ENCODE data around the gene KHDC4. TPM values are rescaled to one million over a fixed set of nuclear protein-coding genes. Genes with fewer than 3 reads are reported as not detected.

The KHDC4 gene
- total RNA-seq, 2 experiments from 2014 or later: 56.6 to 60.8 TPM

GRCh38 chr1:155884031-155884960 lies 49.9 kb downstream of the KHDC4 start:
- intact Hi-C loops (cut with DNase I, micrococcal nuclease): no loop called here
- Mint-ChIP-seq H3K4me1 (ENCODE audit: low read depth) (no peaks in the 10 kb centered on the region), H3K36me3 (ENCODE audit: low read depth) (no peaks in the 10 kb centered on the region), H3K27me3 (no peaks in the 10 kb centered on the region), H3K4me3 (no peak overlapping the region), H3K9me3 (no peaks in the 10 kb centered on the region), H3K27ac (no peak overlapping the region)
- TF ChIP-seq CTCF (IDR thresholded peaks at IDR 0.05): no peak
- Histone ChIP-seq H3K27ac (ENCODE audit: low read depth in 1 of 2, low read length in 2 of 2) (no peak overlapping the region), H3K36me3 (ENCODE audit: insufficient read depth, low read length) (peaks cover 12% of the 10 kb centered on the region), H3K27me3 (ENCODE audit: control insufficient read depth in 1 of 2, insufficient read depth in 2 of 2, low read length in 2 of 2) (no peaks in the 10 kb centered on the region), H3K4me1 (ENCODE audit: insufficient read depth, low read length) (no peaks in the 10 kb centered on the region), H3K4me3 (ENCODE audit: low read length) (no peak overlapping the region), H3K9me3 (ENCODE audit: control insufficient read depth in 1 of 2, insufficient read depth in 1 of 2, low read length in 2 of 2) (no peaks in the 10 kb centered on the region)
- ChIA-PET CTCF (interaction anchor here (1.0 kb wide), 1 partner anchor 15 kb away, joined by 5 read pairs; no protein-coding TSS in a partner anchor), POLR2A (no interaction called here)
- DNase-seq (no peak), ATAC-seq (ENCODE audit: poor library complexity) (no peak)

- no peaks in the 10 kb centered on the region for H3K27me3 ChIP-seq (ENCODE audit: control insufficient read depth in 1 of 2, insufficient read depth in 2 of 2, low read length in 2 of 2)
- CTCF ChIA-PET: no interaction called here
- H3K4me1 Mint-ChIP-seq (ENCODE audit: low read depth): no peaks in the 10 kb centered on the region
Measured at GRCh38 chr1:155882766-155883165, 51.4 kb downstream of the KHDC4 start.

GRCh38 chr1:155882235-155882634 lies 52.0 kb downstream of the KHDC4 start:
- ChIA-PET CTCF (no interaction called here), POLR2A (no interaction called here)
- H3K27me3 Mint-ChIP-seq: no peaks in the 10 kb centered on the region
- Histone ChIP-seq H3K27ac (ENCODE audit: low read depth in 1 of 2, low read length in 2 of 2) (no peak overlapping the region), H3K36me3 (ENCODE audit: insufficient read depth, low read length) (peaks cover 12% of the 10 kb centered on the region), H3K4me1 (ENCODE audit: insufficient read depth, low read length) (no peaks in the 10 kb centered on the region), H3K27me3 (ENCODE audit: control insufficient read depth in 1 of 2, insufficient read depth in 2 of 2, low read length in 2 of 2) (no peaks in the 10 kb centered on the region), H3K4me3 (ENCODE audit: low read length) (no peak overlapping the region), H3K9me3 (ENCODE audit: control insufficient read depth in 1 of 2, insufficient read depth in 1 of 2, low read length in 2 of 2) (no peaks in the 10 kb centered on the region)
- H3K36me3 Mint-ChIP-seq (ENCODE audit: low read depth): no peaks in the 10 kb centered on the region
- no peak overlapping the region for H3K27ac Mint-ChIP-seq
- intact Hi-C loops (cut with DNase I, micrococcal nuclease): no loop called here
- DNase-seq (no peak), ATAC-seq (ENCODE audit: poor library complexity) (no peak)
- no peaks in the 10 kb centered on the region for H3K9me3 Mint-ChIP-seq
- no peaks in the 10 kb centered on the region for H3K4me1 Mint-ChIP-seq (ENCODE audit: low read depth)
- no peak overlapping the region for H3K4me3 Mint-ChIP-seq
- TF ChIP-seq CTCF (IDR thresholded peaks at IDR 0.05): no peak

More at GRCh38 chr1:155882766-155883165, 51.4 kb downstream of the KHDC4 start:
- Mint-ChIP-seq H3K27me3 (no peaks in the 10 kb centered on the region), H3K36me3 (ENCODE audit: low read depth) (no peaks in the 10 kb centered on the region), H3K4me3 (no peak overlapping the region), H3K27ac (no peak overlapping the region), H3K9me3 (no peaks in the 10 kb centered on the region)
- POLR2A ChIA-PET: interaction anchor here (0.5 kb wide), 1 partner anchor 89 kb away, joined by 5 read pairs; no protein-coding TSS in a partner anchor
- Histone ChIP-seq H3K4me1 (ENCODE audit: insufficient read depth, low read length) (no peaks in the 10 kb centered on the region), H3K4me3 (ENCODE audit: low read length) (no peak overlapping the region), H3K27ac (ENCODE audit: low read depth in 1 of 2, low read length in 2 of 2) (no peak overlapping the region), H3K9me3 (ENCODE audit: control insufficient read depth in 1 of 2, insufficient read depth in 1 of 2, low read length in 2 of 2) (no peaks in the 10 kb centered on the region), H3K36me3 (ENCODE audit: insufficient read depth, low read length) (peaks cover 12% of the 10 kb centered on the region)
- intact Hi-C loops (cut with DNase I, micrococcal nuclease): no loop called here
- DNase-seq: no peak
- ATAC-seq (ENCODE audit: poor library complexity): no peak
- no peak for TF ChIP-seq CTCF (IDR thresholded peaks at IDR 0.05)
